NB4 (cell line): ENCODE results near the gene ACIN1.

Experiments used
- DNase-seq: peaks from one replicate; pipeline ENCODE4 v3.0.0; 2010; ENCODE audit warnings: low read depth
- H3K4me3 ChIP-seq: one replicate; pipeline ENCODE4 v1.5.1; 2011; ENCODE audit warnings: mild to moderate bottlenecking, low read depth, low read length, moderate library complexity
- MYC ChIP-seq: IDR thresholded peaks from 2 replicates; pipeline ENCODE4 v1.6.1; 2011; ENCODE audit warnings: low read depth, low read length
- POLR2A ChIP-seq: IDR thresholded peaks from 2 replicates; pipeline ENCODE4 v1.6.1; 2011; ENCODE audit warnings: mild to moderate bottlenecking; ENCODE audit not compliant: insufficient read length; ENCODE audit errors: extremely low read depth
- TF ChIP-seq, protein P1 (sequence below): IDR thresholded peaks from 2 replicates; pipeline ENCODE4 v1.6.1; 2011; ENCODE audit warnings: low read depth, low read length
- TF ChIP-seq, protein P2 (sequence below): IDR thresholded peaks from one replicate; pipeline ENCODE4 v1.5.1; 2012; ENCODE audit warnings: low read depth, low read length

ACIN1 gene

GRCh38 chr14:23054000-23054811, 40.7 kb downstream of the ACIN1 start:
- peak; percentile 41 for DNase-seq
- H3K4me3 ChIP-seq = no peak overlapping the region
- TF ChIP-seq MYC (no peak), POLR2A (no peak)
- TF ChIP-seq, protein P1, sequence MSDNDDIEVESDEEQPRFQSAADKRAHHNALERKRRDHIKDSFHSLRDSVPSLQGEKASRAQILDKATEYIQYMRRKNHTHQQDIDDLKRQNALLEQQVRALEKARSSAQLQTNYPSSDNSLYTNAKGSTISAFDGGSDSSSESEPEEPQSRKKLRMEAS = no peak
- TF ChIP-seq, protein P2, sequence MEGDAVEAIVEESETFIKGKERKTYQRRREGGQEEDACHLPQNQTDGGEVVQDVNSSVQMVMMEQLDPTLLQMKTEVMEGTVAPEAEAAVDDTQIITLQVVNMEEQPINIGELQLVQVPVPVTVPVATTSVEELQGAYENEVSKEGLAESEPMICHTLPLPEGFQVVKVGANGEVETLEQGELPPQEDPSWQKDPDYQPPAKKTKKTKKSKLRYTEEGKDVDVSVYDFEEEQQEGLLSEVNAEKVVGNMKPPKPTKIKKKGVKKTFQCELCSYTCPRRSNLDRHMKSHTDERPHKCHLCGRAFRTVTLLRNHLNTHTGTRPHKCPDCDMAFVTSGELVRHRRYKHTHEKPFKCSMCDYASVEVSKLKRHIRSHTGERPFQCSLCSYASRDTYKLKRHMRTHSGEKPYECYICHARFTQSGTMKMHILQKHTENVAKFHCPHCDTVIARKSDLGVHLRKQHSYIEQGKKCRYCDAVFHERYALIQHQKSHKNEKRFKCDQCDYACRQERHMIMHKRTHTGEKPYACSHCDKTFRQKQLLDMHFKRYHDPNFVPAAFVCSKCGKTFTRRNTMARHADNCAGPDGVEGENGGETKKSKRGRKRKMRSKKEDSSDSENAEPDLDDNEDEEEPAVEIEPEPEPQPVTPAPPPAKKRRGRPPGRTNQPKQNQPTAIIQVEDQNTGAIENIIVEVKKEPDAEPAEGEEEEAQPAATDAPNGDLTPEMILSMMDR = no peak

GRCh38 chr14:23053426-23053825, 41.5 kb downstream of the ACIN1 start:
- no peak for TF ChIP-seq POLR2A
- TF ChIP-seq, protein P2 = no peak
- TF ChIP-seq, protein P1 = no peak
- no peak for TF ChIP-seq MYC
- H3K4me3 ChIP-seq = no peak overlapping the region
- no peak for DNase-seq

DNA sequence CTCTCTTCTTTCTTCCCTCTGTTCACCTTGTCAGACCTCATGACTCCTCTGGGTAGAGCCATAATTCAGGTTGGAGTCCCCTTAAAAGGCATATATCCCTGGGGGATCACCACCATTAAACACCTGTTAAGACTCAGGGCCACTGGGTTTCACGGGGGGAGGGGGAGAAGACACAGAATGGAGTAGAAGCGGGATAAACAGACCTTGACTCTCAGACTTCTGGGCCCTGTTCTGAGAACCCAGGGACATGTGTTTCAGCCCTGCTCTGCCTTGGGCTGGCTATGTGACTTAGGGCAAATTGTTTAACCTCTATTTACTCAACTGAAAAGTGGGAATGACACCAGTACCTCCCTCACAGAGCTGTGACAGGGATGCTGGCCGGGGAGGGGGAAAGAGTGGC, 42.3 kb downstream of the ACIN1 start:
- DNase-seq = no peak
- TF ChIP-seq, protein P1 = no peak
- TF ChIP-seq POLR2A (no peak), MYC (no peak)
- TF ChIP-seq, protein P2 = no peak
- no peak overlapping the region for H3K4me3 ChIP-seq

DNA sequence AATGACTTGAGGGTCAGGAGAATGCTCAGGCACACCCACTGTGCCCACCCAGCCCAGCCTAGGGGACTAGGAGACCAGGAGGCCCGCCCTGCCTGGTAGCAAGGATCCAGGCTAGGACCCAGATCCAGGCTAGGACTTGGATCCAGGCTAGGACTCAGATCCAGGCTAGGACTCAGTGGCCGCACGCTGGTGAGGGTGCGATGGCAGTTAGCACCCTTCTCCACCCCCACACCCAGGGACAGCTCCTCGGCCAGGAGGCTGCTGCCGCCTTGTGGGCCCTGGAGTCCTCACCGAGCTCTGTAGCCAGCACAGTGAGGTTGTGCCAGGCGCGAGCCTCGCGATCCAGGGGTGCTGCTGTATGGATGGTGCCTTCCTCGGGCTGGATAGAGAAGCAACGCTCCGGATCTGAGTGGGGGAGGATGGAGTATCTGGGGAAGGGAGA, 42.7 kb downstream of the ACIN1 start:
- DNase-seq = no peak
- no peak overlapping the region for H3K4me3 ChIP-seq
- TF ChIP-seq, protein P1 = no peak
- no peak for TF ChIP-seq POLR2A
- TF ChIP-seq, protein P2 = no peak
- TF ChIP-seq MYC = no peak

- TF ChIP-seq, protein P1 = no peak
- no peak for TF ChIP-seq MYC
- no peak for TF ChIP-seq POLR2A
- TF ChIP-seq, protein P2 = no peak
- H3K4me3 ChIP-seq = no peak overlapping the region
- DNase-seq = no peak
Observed at GRCh38 chr14:23051141-23052057, 43.5 kb downstream of the ACIN1 start.
